SK-N-SH treated with all-trans-retinoic acid at 6 μM for 48 hours (cell line): ENCODE results near the gene NCKAP5.

Source experiments
- ATAC-seq: fragments of 200-7000 bp; cut with Tn5 transposase; 3 replicates; pipeline ENCODE4 v1.9.1; 2020; ENCODE audit warnings: mild to moderate bottlenecking, moderate library complexity
- ARNTL ChIP-seq: fragments of 450-650 bp; formaldehyde crosslinking; IDR thresholded peaks from 2 replicates; pipeline ENCODE4 v1.5.0; 2020; ENCODE audit warnings: low read depth, mild to moderate bottlenecking, moderate library complexity, borderline replicate concordance
- BACH2 ChIP-seq: fragments of 250-450 bp; sonication (Bioruptor Pico); IDR thresholded peaks from 2 replicates; pipeline ENCODE4 v1.9.0; 2021; ENCODE audit warnings: mild to moderate bottlenecking, borderline replicate concordance
- CSDC2 ChIP-seq: fragments of 250-450 bp; sonication (Bioruptor Pico); IDR thresholded peaks from 2 replicates; pipeline ENCODE4 v1.5.0; 2020; ENCODE audit warnings: mild to moderate bottlenecking, moderate library complexity
- ESRRG ChIP-seq: fragments of 250-450 bp; sonication (Bioruptor Pico); IDR thresholded peaks from 2 replicates; pipeline ENCODE4 v1.6.1; 2021; ENCODE audit warnings: mild to moderate bottlenecking
- GLIS3 ChIP-seq: fragments of 250-450 bp; sonication (Bioruptor Pico); IDR thresholded peaks from 2 replicates; pipeline ENCODE4 v1.5.0; 2020; ENCODE audit warnings: mild to moderate bottlenecking, moderate library complexity
- ISL1 ChIP-seq: fragments of 250-450 bp; sonication (Bioruptor Pico); IDR thresholded peaks from 2 replicates; pipeline ENCODE4 v2.1.2; 2022; ENCODE audit warnings: mild to moderate bottlenecking, moderate library complexity
- OSR1 ChIP-seq: fragments of 250-450 bp; sonication (Bioruptor Pico); IDR thresholded peaks from 2 replicates; pipeline ENCODE4 v1.8.0; 2022; ENCODE audit warnings: moderate library complexity, mild to moderate bottlenecking, inconsistent platforms
- PATZ1 ChIP-seq: fragments of 250-450 bp; sonication (Bioruptor Pico); IDR thresholded peaks from 2 replicates; pipeline ENCODE4 v1.8.0; 2020; ENCODE audit warnings: mild to moderate bottlenecking, moderate library complexity, borderline replicate concordance
- POU6F1 ChIP-seq: fragments of 250-450 bp; sonication (Bioruptor Pico); IDR thresholded peaks from 2 replicates; pipeline ENCODE4 v1.8.0; 2021; ENCODE audit warnings: low read depth, mild to moderate bottlenecking, moderate library complexity, borderline replicate concordance
- PPARA ChIP-seq: fragments of 250-450 bp; sonication (Bioruptor Pico); IDR thresholded peaks from 2 replicates; pipeline ENCODE4 v1.5.0; 2020; ENCODE audit warnings: mild to moderate bottlenecking, borderline replicate concordance
- RARB ChIP-seq: fragments of 250-450 bp; sonication (Bioruptor Pico); IDR thresholded peaks from 2 replicates; pipeline ENCODE4 v1.8.0; 2021; ENCODE audit warnings: mild to moderate bottlenecking, moderate library complexity
- SNAI2 ChIP-seq: fragments of 250-450 bp; sonication (Bioruptor Pico); IDR thresholded peaks from 2 replicates; pipeline ENCODE4 v1.5.0; 2020; ENCODE audit warnings: mild to moderate bottlenecking, moderate library complexity
- TCF4 ChIP-seq: fragments of 250-450 bp; sonication (Bioruptor Pico); IDR thresholded peaks from 2 replicates; pipeline ENCODE4 v1.8.0; 2021; ENCODE audit warnings: mild to moderate bottlenecking, moderate library complexity, borderline replicate concordance
- TOX ChIP-seq: fragments of 250-450 bp; sonication (Bioruptor Pico); IDR thresholded peaks from 2 replicates; pipeline ENCODE4 v1.8.0; 2021; ENCODE audit warnings: mild to moderate bottlenecking, moderate library complexity, borderline replicate concordance
- TSHZ2 ChIP-seq: fragments of 250-450 bp; sonication (Bioruptor Pico); IDR thresholded peaks from 2 replicates; pipeline ENCODE4 v1.5.0; 2020; ENCODE audit warnings: mild to moderate bottlenecking, moderate library complexity
- ZC3H10 ChIP-seq: fragments of 250-450 bp; sonication (Bioruptor Pico); IDR thresholded peaks from 2 replicates; pipeline ENCODE4 v1.5.1; 2021; ENCODE audit warnings: mild to moderate bottlenecking, moderate library complexity
- ZFP3 ChIP-seq: fragments of 250-450 bp; sonication (Bioruptor Pico); IDR thresholded peaks from 2 replicates; pipeline ENCODE4 v1.5.0; 2020; ENCODE audit warnings: mild to moderate bottlenecking, moderate library complexity
- ZFP30 ChIP-seq: fragments of 450-650 bp; formaldehyde crosslinking; IDR thresholded peaks from 2 replicates; pipeline ENCODE4 v1.5.0; 2022; ENCODE audit warnings: mild to moderate bottlenecking, moderate library complexity
- ZNF565 ChIP-seq: fragments of 450-650 bp; formaldehyde crosslinking; conservative IDR thresholded peaks from 2 replicates; pipeline ENCODE4 v1.5.0; 2020; ENCODE audit warnings: low read depth, mild to moderate bottlenecking, moderate library complexity
- ZNF70 ChIP-seq: fragments of 450-650 bp; formaldehyde crosslinking; IDR thresholded peaks from 2 replicates; pipeline ENCODE4 v1.5.0; 2020; ENCODE audit warnings: mild to moderate bottlenecking, moderate library complexity
- ZNF8 ChIP-seq: fragments of 450-650 bp; formaldehyde crosslinking; IDR thresholded peaks from 2 replicates; pipeline ENCODE4 v1.5.0; 2020; ENCODE audit warnings: mild to moderate bottlenecking, moderate library complexity
- TF ChIP-seq, protein P1 (sequence below): fragments of 250-450 bp; sonication (Bioruptor Pico); IDR thresholded peaks from 2 replicates; pipeline ENCODE4 v1.5.1; 2020; ENCODE audit warnings: low read depth, mild to moderate bottlenecking, moderate library complexity
- TF ChIP-seq, protein P2 (sequence below): fragments of 250-450 bp; sonication (Bioruptor Pico); IDR thresholded peaks from 2 replicates; pipeline ENCODE4 v1.5.1; 2021; ENCODE audit warnings: mild to moderate bottlenecking, moderate library complexity

Gene NCKAP5

DNA sequence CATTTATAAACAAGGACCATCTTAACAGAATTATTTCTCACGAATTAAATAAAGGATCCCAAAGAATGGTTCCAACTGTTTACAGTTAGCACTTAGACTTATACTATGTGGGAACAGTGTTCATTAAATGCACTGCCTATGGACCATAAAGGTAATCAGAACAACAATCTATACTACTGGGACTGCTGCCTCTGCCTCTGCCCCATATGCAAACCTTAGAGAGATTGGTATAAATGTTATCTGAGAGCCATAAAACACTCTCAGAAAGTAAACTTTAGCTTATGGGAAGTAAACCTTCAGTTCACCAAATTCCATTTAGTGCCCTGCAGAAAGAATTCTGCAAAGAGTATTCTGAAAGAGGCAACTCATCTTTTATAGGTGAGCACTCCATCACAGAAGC, 448.0 kb downstream of the NCKAP5 start:
- TF ChIP-seq PPARA (no peak), PATZ1 (CRISPR knock-in tag) (no peak), ZFP3 (CRISPR knock-in tag) (no peak), TSHZ2 (CRISPR knock-in tag) (no peak)
- TF ChIP-seq, protein P1, sequence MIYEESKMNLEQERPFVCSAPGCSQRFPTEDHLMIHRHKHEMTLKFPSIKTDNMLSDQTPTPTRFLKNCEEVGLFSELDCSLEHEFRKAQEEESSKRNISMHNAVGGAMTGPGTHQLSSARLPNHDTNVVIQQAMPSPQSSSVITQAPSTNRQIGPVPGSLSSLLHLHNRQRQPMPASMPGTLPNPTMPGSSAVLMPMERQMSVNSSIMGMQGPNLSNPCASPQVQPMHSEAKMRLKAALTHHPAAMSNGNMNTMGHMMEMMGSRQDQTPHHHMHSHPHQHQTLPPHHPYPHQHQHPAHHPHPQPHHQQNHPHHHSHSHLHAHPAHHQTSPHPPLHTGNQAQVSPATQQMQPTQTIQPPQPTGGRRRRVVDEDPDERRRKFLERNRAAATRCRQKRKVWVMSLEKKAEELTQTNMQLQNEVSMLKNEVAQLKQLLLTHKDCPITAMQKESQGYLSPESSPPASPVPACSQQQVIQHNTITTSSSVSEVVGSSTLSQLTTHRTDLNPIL (CRISPR knock-in tag) = no peak
- ATAC-seq = no peak

- peak; percentile 32 for ATAC-seq
- no peak for TF ChIP-seq ZFP30
- no peak for TF ChIP-seq SNAI2 (CRISPR knock-in tag)
- TF ChIP-seq ARNTL (CRISPR knock-in tag) = no peak
Observed at GRCh38 chr2:133110201-133110600, 458.1 kb downstream of the NCKAP5 start.

DNA sequence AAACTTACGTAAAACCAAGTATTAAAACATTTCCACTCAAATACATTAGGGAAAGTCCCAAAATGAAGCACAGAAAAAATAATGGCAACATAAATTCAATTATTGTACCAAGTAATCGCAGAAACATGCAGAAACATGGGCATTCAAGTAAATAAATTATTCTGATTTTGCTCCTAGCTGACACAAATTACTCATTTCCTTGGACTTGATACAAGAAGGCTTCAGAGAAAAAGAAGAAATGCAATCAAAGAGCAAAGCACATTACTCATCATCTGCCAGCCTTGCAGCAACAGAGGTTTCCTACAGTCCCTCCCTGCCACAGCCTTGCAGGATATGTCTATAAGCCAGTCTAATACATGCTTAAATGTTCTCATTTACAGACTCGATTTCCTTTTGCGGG, 458.5 kb downstream of the NCKAP5 start:
- ATAC-seq = peak; percentile 97
- no peak for TF ChIP-seq ZFP30
- TF ChIP-seq CSDC2 (CRISPR knock-in tag) = peak; percentile 83; the same call in 1 of the 2 replicates
- peak; percentile 99 for TF ChIP-seq TOX (CRISPR knock-in tag)
- peak; percentile 84 for TF ChIP-seq SNAI2 (CRISPR knock-in tag)
- TF ChIP-seq TCF4 = no peak
- no peak for TF ChIP-seq ZNF565 (CRISPR knock-in tag)
- peak; percentile 47; the same call in 1 of the 2 replicates for TF ChIP-seq TSHZ2 (CRISPR knock-in tag)
- TF ChIP-seq ZNF70 (CRISPR knock-in tag) = peak; percentile 50
- TF ChIP-seq ZFP3 (CRISPR knock-in tag) = peak; percentile 74
- peak; percentile 96 for TF ChIP-seq RARB (CRISPR knock-in tag)
- TF ChIP-seq ZC3H10 = peak; percentile 97
- no peak for TF ChIP-seq ARNTL (CRISPR knock-in tag)
- peak; percentile 89; the same call in 1 of the 2 replicates for TF ChIP-seq GLIS3
- TF ChIP-seq, protein P2, sequence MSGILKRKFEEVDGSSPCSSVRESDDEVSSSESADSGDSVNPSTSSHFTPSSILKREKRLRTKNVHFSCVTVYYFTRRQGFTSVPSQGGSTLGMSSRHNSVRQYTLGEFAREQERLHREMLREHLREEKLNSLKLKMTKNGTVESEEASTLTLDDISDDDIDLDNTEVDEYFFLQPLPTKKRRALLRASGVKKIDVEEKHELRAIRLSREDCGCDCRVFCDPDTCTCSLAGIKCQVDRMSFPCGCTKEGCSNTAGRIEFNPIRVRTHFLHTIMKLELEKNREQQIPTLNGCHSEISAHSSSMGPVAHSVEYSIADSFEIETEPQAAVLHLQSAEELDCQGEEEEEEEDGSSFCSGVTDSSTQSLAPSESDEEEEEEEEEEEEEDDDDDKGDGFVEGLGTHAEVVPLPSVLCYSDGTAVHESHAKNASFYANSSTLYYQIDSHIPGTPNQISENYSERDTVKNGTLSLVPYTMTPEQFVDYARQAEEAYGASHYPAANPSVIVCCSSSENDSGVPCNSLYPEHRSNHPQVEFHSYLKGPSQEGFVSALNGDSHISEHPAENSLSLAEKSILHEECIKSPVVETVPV = peak; percentile 76
- peak; percentile 97 for TF ChIP-seq PATZ1 (CRISPR knock-in tag)
- TF ChIP-seq ZNF8 (CRISPR knock-in tag) = peak; percentile 57; the same call in 1 of the 2 replicates
- peak; percentile 96 for TF ChIP-seq POU6F1 (CRISPR knock-in tag)
- no peak for TF ChIP-seq PPARA
- TF ChIP-seq OSR1 (CRISPR knock-in tag) = no peak
- no peak for TF ChIP-seq BACH2 (CRISPR knock-in tag)
- TF ChIP-seq ISL1 (CRISPR knock-in tag) = peak; percentile 100
- 0 out of 2 replicates have a peak, but pooled peaks have one; percentile 68 for TF ChIP-seq ESRRG
